ENCODE data around the gene CFD.

CFD gene

GRCh38 chr19:867855-868457 lies 8.5 kb downstream of the CFD start:
- no peaks in the 10 kb centered on the region for H3K9me2 ChIP-seq (replicated peaks; ENCODE audit: insufficient read depth, low read length)
- no peak overlapping the region for H2AFZ ChIP-seq (ENCODE audit: low read depth, low read length, severe bottlenecking)
- TF ChIP-seq EZH2phosphoT487 (conservative IDR thresholded peaks at IDR 0.05; ENCODE audit: low read length) = no peak
- TF ChIP-seq, protein P1, sequence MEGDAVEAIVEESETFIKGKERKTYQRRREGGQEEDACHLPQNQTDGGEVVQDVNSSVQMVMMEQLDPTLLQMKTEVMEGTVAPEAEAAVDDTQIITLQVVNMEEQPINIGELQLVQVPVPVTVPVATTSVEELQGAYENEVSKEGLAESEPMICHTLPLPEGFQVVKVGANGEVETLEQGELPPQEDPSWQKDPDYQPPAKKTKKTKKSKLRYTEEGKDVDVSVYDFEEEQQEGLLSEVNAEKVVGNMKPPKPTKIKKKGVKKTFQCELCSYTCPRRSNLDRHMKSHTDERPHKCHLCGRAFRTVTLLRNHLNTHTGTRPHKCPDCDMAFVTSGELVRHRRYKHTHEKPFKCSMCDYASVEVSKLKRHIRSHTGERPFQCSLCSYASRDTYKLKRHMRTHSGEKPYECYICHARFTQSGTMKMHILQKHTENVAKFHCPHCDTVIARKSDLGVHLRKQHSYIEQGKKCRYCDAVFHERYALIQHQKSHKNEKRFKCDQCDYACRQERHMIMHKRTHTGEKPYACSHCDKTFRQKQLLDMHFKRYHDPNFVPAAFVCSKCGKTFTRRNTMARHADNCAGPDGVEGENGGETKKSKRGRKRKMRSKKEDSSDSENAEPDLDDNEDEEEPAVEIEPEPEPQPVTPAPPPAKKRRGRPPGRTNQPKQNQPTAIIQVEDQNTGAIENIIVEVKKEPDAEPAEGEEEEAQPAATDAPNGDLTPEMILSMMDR (IDR thresholded peaks at IDR 0.05; ENCODE audit: insufficient read depth, low read length, poor library complexity, severe bottlenecking) = no peak
- no peak overlapping the region for H3K4me2 ChIP-seq (ENCODE audit: low read depth, low read length, poor library complexity, severe bottlenecking)
- no peaks in the 10 kb centered on the region for H3K36me3 ChIP-seq (ENCODE audit: low read length)
- H4K20me1 ChIP-seq (ENCODE audit: low read depth, low read length) = no peaks in the 10 kb centered on the region
- H3K9ac ChIP-seq (ENCODE audit: low read length) = no peak overlapping the region
- H3K27me3 ChIP-seq (ENCODE audit: low read length) = no peaks in the 10 kb centered on the region
- H3F3A ChIP-seq (ENCODE audit: insufficient read depth) = no peaks in the 10 kb centered on the region
- no peaks in the 10 kb centered on the region for H3K9me3 ChIP-seq (ENCODE audit: insufficient read depth, low read length)
- no peak overlapping the region for H3K27ac ChIP-seq (ENCODE audit: low read depth, low read length)
- H3K79me2 ChIP-seq (ENCODE audit: insufficient read depth, low read length) = no peaks in the 10 kb centered on the region
- H3K4me3 ChIP-seq (ENCODE audit: insufficient read depth, low read length, poor library complexity, severe bottlenecking) = no peak overlapping the region

- H3F3A ChIP-seq (ENCODE audit: insufficient read depth) = no peaks in the 10 kb centered on the region
- no peaks in the 10 kb centered on the region for H4K20me1 ChIP-seq (ENCODE audit: low read depth, low read length)
- H3K79me2 ChIP-seq (ENCODE audit: insufficient read depth, low read length) = no peaks in the 10 kb centered on the region
- H3K36me3 ChIP-seq (ENCODE audit: low read length) = no peaks in the 10 kb centered on the region
- H3K9ac ChIP-seq (ENCODE audit: low read length) = no peak overlapping the region
- no peak overlapping the region for H2AFZ ChIP-seq (ENCODE audit: low read depth, low read length, severe bottlenecking)
- no peaks in the 10 kb centered on the region for H3K9me3 ChIP-seq (ENCODE audit: insufficient read depth, low read length)
- H3K4me3 ChIP-seq (ENCODE audit: insufficient read depth, low read length, poor library complexity, severe bottlenecking) = no peak overlapping the region
- no peak overlapping the region for H3K4me2 ChIP-seq (ENCODE audit: low read depth, low read length, poor library complexity, severe bottlenecking)
- no peak overlapping the region for H3K27ac ChIP-seq (ENCODE audit: low read depth, low read length)
- no peaks in the 10 kb centered on the region for H3K9me2 ChIP-seq (replicated peaks; ENCODE audit: insufficient read depth, low read length)
- no peaks in the 10 kb centered on the region for H3K27me3 ChIP-seq (ENCODE audit: low read length)
- no peak for TF ChIP-seq EZH2phosphoT487 (conservative IDR thresholded peaks at IDR 0.05; ENCODE audit: low read length)
- TF ChIP-seq, protein P1 (IDR thresholded peaks at IDR 0.05; ENCODE audit: insufficient read depth, low read length, poor library complexity, severe bottlenecking) = no peak
These were observed 9.2 kb downstream of the CFD start for GRCh38 chr19:868458-869244.

DNA sequence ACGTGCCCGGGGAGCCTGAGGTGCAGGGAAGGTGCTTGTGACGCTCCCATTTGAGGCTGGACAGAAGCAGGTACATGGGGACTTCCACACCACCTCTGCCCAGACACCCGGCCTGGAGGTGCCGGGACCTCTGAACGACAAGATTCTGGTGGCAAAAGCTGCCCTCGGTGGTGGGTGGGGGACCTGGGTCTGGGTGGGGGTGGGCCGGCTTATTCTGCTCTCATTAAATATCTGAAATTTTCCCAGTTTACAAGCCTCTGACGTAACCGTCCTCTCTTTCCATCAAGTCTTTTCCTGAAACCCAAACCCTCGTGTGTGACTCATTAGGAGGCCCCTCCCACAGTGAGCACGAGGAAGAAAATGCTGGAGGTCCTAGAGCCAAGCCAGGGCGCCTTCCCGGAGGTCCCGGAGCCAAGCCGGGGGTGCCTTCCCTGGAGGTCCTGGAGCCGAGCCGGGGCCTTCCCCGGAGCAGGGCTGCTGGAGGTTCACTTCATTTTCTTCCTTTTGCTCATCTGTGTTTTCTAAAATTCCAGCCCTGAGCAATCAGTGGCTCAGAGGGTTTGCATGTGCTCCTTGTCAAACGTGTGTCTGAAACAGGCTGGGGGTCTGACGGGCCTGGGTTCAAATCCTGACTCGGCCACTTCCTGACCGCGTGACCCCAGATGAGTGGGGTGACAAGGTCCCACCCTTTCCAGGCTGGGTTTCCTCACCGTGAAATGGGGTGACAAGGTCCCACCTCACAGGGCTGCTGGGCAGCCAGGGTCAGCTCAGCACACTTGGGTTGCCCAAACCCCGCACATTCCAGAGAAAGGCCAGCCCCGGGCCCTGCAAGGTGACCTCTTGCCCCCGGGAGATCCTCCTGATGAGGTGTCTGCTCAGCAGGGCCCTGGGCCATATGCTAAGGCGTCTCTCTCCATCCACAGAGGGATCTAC lies 10.0 kb downstream of the CFD start:
- Histone ChIP-seq H3K9me2 (replicated peaks; ENCODE audit: insufficient read depth, low read length) (no peaks in the 10 kb centered on the region), H3K9ac (ENCODE audit: low read length) (no peak overlapping the region), H3K4me3 (ENCODE audit: insufficient read depth, low read length, poor library complexity, severe bottlenecking) (no peak overlapping the region), H3K27ac (ENCODE audit: low read depth, low read length) (no peak overlapping the region), H2AFZ (ENCODE audit: low read depth, low read length, severe bottlenecking) (no peak overlapping the region), H3K4me2 (ENCODE audit: low read depth, low read length, poor library complexity, severe bottlenecking) (no peak overlapping the region), H3K36me3 (ENCODE audit: low read length) (no peaks in the 10 kb centered on the region), H3K79me2 (ENCODE audit: insufficient read depth, low read length) (no peaks in the 10 kb centered on the region), H3K27me3 (ENCODE audit: low read length) (no peaks in the 10 kb centered on the region), H4K20me1 (ENCODE audit: low read depth, low read length) (no peaks in the 10 kb centered on the region), H3F3A (ENCODE audit: insufficient read depth) (no peaks in the 10 kb centered on the region), H3K9me3 (ENCODE audit: insufficient read depth, low read length) (no peaks in the 10 kb centered on the region)
- TF ChIP-seq, protein P1 (IDR thresholded peaks at IDR 0.05; ENCODE audit: insufficient read depth, low read length, poor library complexity, severe bottlenecking) = no peak
- TF ChIP-seq EZH2phosphoT487 (conservative IDR thresholded peaks at IDR 0.05; ENCODE audit: low read length) = no peak
